ENCODE data around the gene FADS1. TPM values are rescaled to one million over a fixed set of nuclear protein-coding genes. Genes with fewer than 3 reads are reported as not detected.

The FADS1 gene
- total and polyA plus RNA-seq, 2 of the 13 experiments (the other 11 are each of a cell fraction or from before 2014, with no cell fraction given): 91.8 to 108 TPM

GRCh38 chr11:61853698-61854169 is 36.9 kb upstream of the FADS1 start:
- no peaks in the 10 kb centered on the region for H3K27me3 ChIP-seq (ENCODE audit: control insufficient read depth in 1 of 2, insufficient read depth in 2 of 2, low read length in 2 of 2)
- 100% methylated on average over 1 of the region's 13 CpGs for WGBS (ENCODE audit: low lambda C conversion rate)
- POLR2A ChIA-PET: no interaction called here
- no peak overlapping the region for H2AFZ ChIP-seq (ENCODE audit: low read length)
- H3K9ac ChIP-seq (ENCODE audit: insufficient read depth, low read depth, low read length): no peak overlapping the region
- no peak overlapping the region for H3K27ac ChIP-seq (ENCODE audit: extremely low read length, insufficient read depth, low read length)
- no peaks in the 10 kb centered on the region for H4K20me1 ChIP-seq (ENCODE audit: insufficient read depth, low read length)
- no peaks in the 10 kb centered on the region for H3K9me3 ChIP-seq (ENCODE audit: low read length)
- CTCF ChIA-PET (ENCODE audit: low intra/inter-chr PET ratio, low total read pairs): no interaction called here
- intact Hi-C loops (cut with micrococcal nuclease; ENCODE audit: unreplicated experiment): no loop called here
- no peak for ATAC-seq
- DNase-seq (ENCODE audit: low spot score): no peak
- no TSS peak for BruUV-seq (replicated peaks)
- in situ Hi-C loops (cut with HindIII; ENCODE audit: extremely low pct_ligation_motif_present, low pct_unique_long_range_greater_than_20kb): no loop called here
- H3K36me3 ChIP-seq (replicated peaks in 1 of 2; ENCODE audit: control insufficient read depth in 1 of 2, insufficient read depth in 2 of 2, low read length in 2 of 2): peaks cover 1 to 41% of the 10 kb centered on the region in 2 experiments
- TF ChIP-seq ZNF570 (CRISPR knock-in tag; IDR thresholded peaks at IDR 0.05; ENCODE audit: borderline replicate concordance): no peak
- TF ChIP-seq DRAP1 (CRISPR knock-in tag; IDR thresholded peaks at IDR 0.05): no peak
- TF ChIP-seq ELF3 (CRISPR knock-in tag; IDR thresholded peaks at IDR 0.05): no peak
- TF ChIP-seq CBX5 (CRISPR knock-in tag; IDR thresholded peaks at IDR 0.05; ENCODE audit: borderline replicate concordance): no peak
- TF ChIP-seq ZNF331 (CRISPR knock-in tag; IDR thresholded peaks at IDR 0.05): no peak
- TF ChIP-seq RXRB (CRISPR knock-in tag; IDR thresholded peaks at IDR 0.05; ENCODE audit: borderline replicate concordance): no peak
- no peak for TF ChIP-seq ZNF383 (CRISPR knock-in tag; IDR thresholded peaks at IDR 0.05; ENCODE audit: borderline replicate concordance)
- TF ChIP-seq ZNF20 (CRISPR knock-in tag; IDR thresholded peaks at IDR 0.05): no peak
- no peak for TF ChIP-seq ZNF691 (CRISPR knock-in tag; IDR thresholded peaks at IDR 0.05; ENCODE audit: borderline replicate concordance, low read depth)
- TF ChIP-seq ZNF496 (CRISPR knock-in tag; IDR thresholded peaks at IDR 0.05; ENCODE audit: insufficient replicate concordance): no peak
- TF ChIP-seq ZBTB43 (CRISPR knock-in tag; conservative IDR thresholded peaks at IDR 0.05): no peak
- no peak for TF ChIP-seq YEATS2 (CRISPR knock-in tag; IDR thresholded peaks at IDR 0.05; ENCODE audit: borderline replicate concordance)
- TF ChIP-seq ZNF44 (CRISPR knock-in tag; IDR thresholded peaks at IDR 0.05): no peak
- no peak for TF ChIP-seq ZMYM4 (CRISPR knock-in tag; IDR thresholded peaks at IDR 0.05)
- no peak for TF ChIP-seq SATB2 (CRISPR knock-in tag; IDR thresholded peaks at IDR 0.05)
- TF ChIP-seq NR2F2 (IDR thresholded peaks at IDR 0.05; ENCODE audit: borderline replicate concordance, low read depth): no peak
- no peak for TF ChIP-seq SMARCC2 (IDR thresholded peaks at IDR 0.05)
- TF ChIP-seq TP53 (CRISPR knock-in tag; conservative IDR thresholded peaks at IDR 0.05): no peak
- TF ChIP-seq CSRNP2 (CRISPR knock-in tag; conservative IDR thresholded peaks at IDR 0.05; ENCODE audit: low read depth): no peak
- no peak for TF ChIP-seq HNRNPLL (IDR thresholded peaks at IDR 0.05; ENCODE audit: low read depth, low read length, poor library complexity, severe bottlenecking)
- no peaks in the 10 kb centered on the region for H3K4me1 ChIP-seq (ENCODE audit: insufficient read depth, low read length)
- H3K4me2 ChIP-seq (ENCODE audit: low read depth, low read length): no peak overlapping the region
- H3K4me3 ChIP-seq (replicated peaks in 1 of 3; ENCODE audit: insufficient read depth in 1 of 3, low read depth in 2 of 3, low read length in 3 of 3): no peak overlapping the region
- no peaks in the 10 kb centered on the region for H3K79me2 ChIP-seq (ENCODE audit: insufficient read depth, low read length)
- no peak for FAIRE-seq

All from HepG2 (cell line).